Heart right ventricle (tissue), 16 donors: ENCODE measurements around the gene E2F6. TPM values are rescaled to one million over a fixed set of nuclear protein-coding genes. Genes with fewer than 3 reads are reported as not detected.
A peak's percentile ranks its signal among the peaks of the same experiment; 100 is the strongest.

Experiments used
- ATAC-seq, 8 donors: fragments of 200-7000 bp; cut with Tn5 transposase; one replicate each; pipeline ENCODE4 v1.9.1; 2020; ENCODE audit warnings: mild to moderate bottlenecking in 8 of 8, moderate library complexity in 8 of 8, moderate number of reproducible peaks in 1 of 8
- DNase-seq, 2 donors: peaks; one replicate each; pipeline ENCODE4 v3.0.0-alpha.2; 2020
- H3K27ac ChIP-seq, 10 donors: fragments of 200-600 bp; sonication (generic) in 2 of 10; one replicate each; pipeline versions ENCODE4 v1.5.0 to v1.8.0; 2020 to 2022; ENCODE audit warnings: mild to moderate bottlenecking in 3 of 10
- H3K27me3 ChIP-seq, 7 donors: fragments of 200-600 bp; one replicate each; pipeline ENCODE4 v1.8.0; 2021 to 2022; ENCODE audit warnings: mild to moderate bottlenecking in 2 of 7
- H3K36me3 ChIP-seq, 9 donors: fragments of 200-600 bp; sonication (generic) in 1 of 9; one replicate each; pipeline versions ENCODE4 v1.5.0 to v1.8.0; 2020 to 2022; ENCODE audit warnings: mild to moderate bottlenecking in 2 of 9
- H3K4me1 ChIP-seq, 9 donors: fragments of 200-600 bp; sonication (generic) in 1 of 9; one replicate each; pipeline versions ENCODE4 v1.5.0 to v1.8.0; 2020 to 2022; ENCODE audit warnings: mild to moderate bottlenecking in 4 of 9
- H3K4me3 ChIP-seq, 10 donors: fragments of 200-600 bp; sonication (generic) in 2 of 10; one replicate each; pipeline versions ENCODE4 v1.5.0 to v1.8.0; 2020 to 2022; ENCODE audit warnings: mild to moderate bottlenecking in 7 of 10, moderate library complexity in 2 of 10
- H3K9me3 ChIP-seq, 11 donors: fragments of 200-600 bp in 10 of 11; sonication (generic) in 2 of 11; one replicate each; pipeline versions ENCODE4 v1.5.0 to v1.8.0; 2013 to 2022; ENCODE audit warnings: mild to moderate bottlenecking in 2 of 11, control low read depth in 1 of 11, moderate library complexity in 1 of 11
- CTCF ChIP-seq, 9 donors: fragments of 200-600 bp; sonication (generic) in 2 of 9; IDR thresholded peaks; one replicate each; pipeline versions ENCODE4 v1.5.0 to v1.8.0; 2021 to 2022; ENCODE audit warnings: antibody characterized with exemption in 9 of 9, mild to moderate bottlenecking in 5 of 9, moderate library complexity in 1 of 9
- WGBS, 2 donors: extraction: QIAGEN DNeasy Blood & Tissue Kit; methylation state at CpG; one replicate each; pipeline ENCODE4 v1.1.7; 2013; ENCODE audit warnings: inconsistent platforms in 1 of 2; 5-methylcytosine and 5-hydroxymethylcytosine counted together
- intact Hi-C, 10 donors: fragments of 100-400 bp; cut with DNase I; formaldehyde crosslinking; loops; one replicate each; pipeline versions ENCODE4 v1.11.1 to v1.14.2; 2022
- polyA plus RNA-seq, 2 donors: library from polyadenylated mRNA; stranded (reverse); fragments of 200-250 nt; gene quantifications; one replicate each; pipeline ENCODE4 v1.2.3, GENCODE V29; 2013
- total RNA-seq, 10 donors: library from RNA; stranded (reverse); fragmentation: NEBNext Ultra II Directional in 3 of 10; extraction: Animal tissue kit (Norgen Biotek cat#: 25700) in 3 of 10; gene quantifications; one replicate each; pipeline versions ENCODE4 v1.2.1 to v1.2.4, GENCODE V29; 2021 to 2023
- donor health status: Arrhythmogenic right ventricular cardiomyopathy.
- donor health status: ischemic (EF 13 %, LVEDD 7.1; RV severe dilation, severe dysfunction).
- donor health status: healthy with polysubstance abuse.
- donor health status: DM: no; HTN: yes; CAD: no.
- donor health status: DM: no; HTN: no; CAD: no.
- donor health status: ischemic (EF 25% LVEDD 6.9; RV normal size, moderate dysfunction).
- donor health status: ischemic (EF 25% LVEDD 5.7; RV mildly dilated, moderate dysfunction).
- donor health status: healthy.
- donor health status: DM: yes; HTN: yes; CAD: no.
- donor health status: Ischemic cardiomyopathy.
- donor health status: ischemic (EF 35%, LVEDD 5.7; RV mildly dilated, moderate dysfunction).
- donor health status: nonischemic (EF 11% LVEDD 7.7; RV severe dilation, severe dysfunction).
- donor health status: DM: yes; HTN: yes; CAD: no.
- donor health status: PGD.
- donor health status: ischemic (EF 29% LVEDD 5.4; RV normal size, mild dysfunction).
- donor health status: nonischemic (EF 23%, LVEDD 6.1; RV moderate dilation, normal function).

E2F6 gene
- total and polyA plus RNA-seq, 12 donors = 8.1 to 18.6 (median 13.6) TPM

DNA sequence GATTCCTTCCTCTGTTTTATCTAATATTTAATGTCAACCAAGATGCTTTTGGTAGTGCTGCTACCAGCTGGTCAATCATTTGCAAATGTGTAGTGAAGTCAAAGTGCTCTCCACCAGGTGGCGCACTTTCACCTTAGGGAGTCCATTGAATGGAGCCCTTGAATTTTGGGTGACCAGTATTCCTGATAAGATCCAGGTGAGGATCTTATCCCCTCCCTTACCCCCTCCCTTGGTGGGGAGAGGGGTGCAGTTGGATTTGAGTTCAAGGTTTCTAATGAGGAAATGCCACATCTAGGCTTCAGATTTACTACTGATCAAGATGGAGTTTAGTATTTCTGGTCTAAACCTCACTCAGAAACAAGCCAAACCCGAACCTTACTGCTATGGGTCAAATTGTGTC is 12.0 kb upstream of the E2F6 start:
- no peaks in the 10 kb centered on the region for H3K36me3 ChIP-seq
- no peaks in the 10 kb centered on the region for H3K9me3 ChIP-seq
- DNase-seq (peak; percentile 78 to 90), ATAC-seq (peak in 6 of 8 donors; percentile 39 to 79 (median 76))
- 34 to 43% methylated on average over 2 of the region's 2 CpGs for WGBS, 2 donors
- intact Hi-C loops = loop anchor here (1.0 to 10.0 kb wide), 9 partner anchors 104 to 343 kb away; a partner anchor contains a TSS
- peaks cover 0 to 6% (median under 1%) of the 10 kb centered on the region in 9 donors for H3K4me1 ChIP-seq
- no peak overlapping the region for H3K4me3 ChIP-seq
- no peak overlapping the region for H3K27ac ChIP-seq
- peak; percentile 76 to 92 (median 90) for TF ChIP-seq CTCF (IDR thresholded peaks at IDR 0.05)
- H3K27me3 ChIP-seq = peaks cover 0 to 41% (median 11%) of the 10 kb centered on the region in 7 donors

DNA sequence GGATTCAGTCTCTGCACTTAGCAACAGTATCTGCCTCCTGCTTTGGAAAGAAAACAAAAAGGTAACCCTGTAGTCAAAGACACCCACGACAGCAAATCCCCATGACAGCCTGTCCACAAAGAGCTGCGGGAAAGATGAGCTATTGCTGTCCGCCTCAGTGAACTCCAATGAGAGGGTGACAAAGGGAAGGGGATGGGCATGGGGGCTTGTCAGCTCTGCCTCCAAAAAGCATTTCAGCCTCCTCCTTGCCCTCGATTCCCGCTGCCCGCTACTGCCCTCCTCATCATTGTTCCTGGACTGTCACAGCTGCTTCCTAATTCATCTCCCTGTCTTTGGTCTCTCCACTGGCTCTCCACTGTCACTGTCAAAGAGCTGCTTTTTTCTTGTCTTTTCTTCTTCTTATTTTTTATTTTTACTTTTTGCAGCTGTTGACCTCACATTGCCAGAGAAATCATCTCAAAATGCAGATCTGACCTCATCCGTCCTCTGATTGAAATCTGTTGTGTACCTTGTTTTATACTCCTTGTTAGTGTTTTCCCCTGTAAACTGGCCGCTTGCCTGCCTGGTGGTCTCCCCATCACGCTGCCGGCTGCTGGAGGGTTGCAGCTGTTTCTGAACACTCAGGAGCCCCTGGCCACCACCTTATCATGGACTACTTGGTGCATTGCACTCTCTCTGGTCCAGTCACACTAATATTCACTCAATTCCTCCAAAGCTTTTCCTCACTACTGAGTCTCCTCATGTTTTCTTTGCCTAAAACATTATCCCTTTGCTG is 7.9 kb upstream of the E2F6 start:
- no peak for DNase-seq
- WGBS, 2 donors = 65% methylated on average over 10 of the region's 10 CpGs
- H3K4me1 ChIP-seq = no peaks in the 10 kb centered on the region
- no peak overlapping the region for H3K4me3 ChIP-seq
- no peaks in the 10 kb centered on the region for H3K9me3 ChIP-seq
- H3K36me3 ChIP-seq = no peaks in the 10 kb centered on the region
- no peak overlapping the region for H3K27ac ChIP-seq
- intact Hi-C loops = loop anchor here in 8 of 10 donors (10.0 kb wide), 4 partner anchors 211 to 339 kb away; a partner anchor contains a TSS
- no peak for ATAC-seq
- TF ChIP-seq CTCF (IDR thresholded peaks at IDR 0.05) = no peak
- H3K27me3 ChIP-seq = peaks cover 0 to 5% (median 0%) of the 10 kb centered on the region in 7 donors

GRCh38 chr2:11467749-11468148 is 1.8 kb upstream of the E2F6 start:
- Histone ChIP-seq H3K4me3 (no peak overlapping the region), H3K9me3 (no peaks in the 10 kb centered on the region), H3K27ac (no peak overlapping the region), H3K36me3 (peaks cover 0 to 13% (median 0%) of the 10 kb centered on the region in 9 donors), H3K4me1 (peaks cover 0 to 35% (median 25%) of the 10 kb centered on the region in 9 donors), H3K27me3 (no peaks in the 10 kb centered on the region)
- WGBS, 2 donors = 90 to 92% methylated on average over 6 of the region's 6 CpGs
- no peak for TF ChIP-seq CTCF (IDR thresholded peaks at IDR 0.05)
- intact Hi-C loops = no loop called here
- ATAC-seq (no peak), DNase-seq (no peak)

DNA sequence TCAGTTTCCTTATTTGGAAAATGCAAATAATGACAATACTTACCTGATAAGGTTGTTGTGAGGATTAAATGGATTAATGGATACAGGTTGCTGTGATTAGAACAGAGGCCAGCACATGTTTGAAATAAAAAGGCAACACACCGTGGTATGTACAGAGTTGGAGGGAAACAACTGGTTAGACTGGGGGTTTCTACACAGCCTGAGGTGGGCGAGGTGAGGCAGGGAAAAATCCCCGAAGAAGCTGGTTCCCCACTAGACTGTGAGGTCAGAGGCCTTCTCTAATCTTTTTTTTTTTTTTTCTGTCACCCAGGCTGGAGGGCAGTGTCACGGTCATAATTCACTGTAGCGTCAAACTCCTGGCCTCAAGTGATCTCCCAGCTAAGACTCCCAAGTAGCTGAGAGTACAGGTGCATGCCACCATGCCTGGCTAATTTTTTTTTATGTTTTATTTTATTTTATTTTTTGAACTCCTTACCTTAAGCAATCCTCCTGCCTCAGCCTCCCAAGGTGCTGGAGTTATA is 1.2 kb upstream of the E2F6 start:
- peaks cover 0 to 18% (median 0%) of the 10 kb centered on the region in 9 donors for H3K36me3 ChIP-seq
- 88 to 95% methylated on average over 5 of the region's 5 CpGs for WGBS, 2 donors
- intact Hi-C loops = no loop called here
- H3K27me3 ChIP-seq = no peaks in the 10 kb centered on the region
- peaks cover 0 to 41% (median 31%) of the 10 kb centered on the region in 9 donors for H3K4me1 ChIP-seq
- ATAC-seq = no peak
- H3K27ac ChIP-seq = no peak overlapping the region
- no peak for TF ChIP-seq CTCF (IDR thresholded peaks at IDR 0.05)
- no peaks in the 10 kb centered on the region for H3K9me3 ChIP-seq
- DNase-seq = no peak
- peak overlapping the region in 2 of 10 donors; percentile 75 to 76 for H3K4me3 ChIP-seq
